HCT116 (cell line): ENCODE measurements around the gene CDH4. TPM values are rescaled to one million over a fixed set of nuclear protein-coding genes. Genes with fewer than 3 reads are reported as not detected.

Source experiments
- ATAC-seq: fragments of 200-7000 bp; cut with Tn5 transposase; 2 replicates; pipeline ENCODE4 v1.9.1; 2020; ENCODE audit warnings: mild to moderate bottlenecking, moderate library complexity
- BruUV-seq: library from RNA; stranded (reverse); fragments of 400-500 nt; replicated peaks from 2 replicates; lab custom pipeline; 2021; lab: Mats Ljungman, UMichigan
- CTCF ChIA-PET: fragments of 300-600 bp; sonication (Branson Sonifier 250); formaldehyde crosslinking; loops from one replicate; lab custom pipeline; 2021; ENCODE audit warnings: antibody characterized with exemption; lab: Charles Lee
- POLR2A ChIA-PET: fragments of 300-600, 350-600 bp; sonication (Branson Sonifier 250); formaldehyde crosslinking; loops from one replicate; lab custom pipeline; 2021; ENCODE audit warnings: antibody characterized with exemption; lab: Charles Lee
- RAD21 ChIA-PET, 2 experiments: fragments of 300-600 bp; sonication (Branson Sonifier 250); formaldehyde crosslinking; loops; one replicate each; lab custom pipeline; 2023; ENCODE audit warnings: low total read pairs in 2 of 2; ENCODE audit not compliant: uncharacterized antibody in 2 of 2, unreplicated experiment in 2 of 2, low non-redundant PET in 1 of 2; lab: Charles Lee
- DNase-seq: peaks from one replicate; pipeline ENCODE4 v3.0.0-alpha.2; 2010; ENCODE audit warnings: low read depth, low spot score
- H2AFZ ChIP-seq: fragments of 200-600 bp; shearing (Covaris generic), sonication (generic); 2 replicates; pipeline ENCODE4 v1.6.1; 2017; ENCODE audit warnings: low read depth, mixed run types, mixed read lengths, antibody characterized with exemption, low read length; ENCODE audit not compliant: poor library complexity, severe bottlenecking
- H3K27ac ChIP-seq: 2 replicates; pipeline ENCODE4 v1.5.1; 2012; ENCODE audit warnings: low read depth, low read length
- H3K27me3 ChIP-seq: fragments of 200-600 bp; sonication (generic); 2 replicates; pipeline ENCODE4 v1.6.1; 2016; ENCODE audit warnings: mixed run types, low read length, mixed read lengths; ENCODE audit not compliant: insufficient read depth
- H3K36me3 ChIP-seq, 2 experiments: fragments of 200-500 bp in 1 of 2; fragments of 200-600 bp in 1 of 2; sonication (Bioruptor generic) in 1 of 2; sonication (generic) in 1 of 2; 2 replicates each; pipeline versions ENCODE4 v1.5.1 to v1.6.1; 2014 to 2016; ENCODE audit warnings: low read length in 2 of 2, inconsistent platforms in 1 of 2, mixed read lengths in 1 of 2, mixed run types in 1 of 2; ENCODE audit not compliant: insufficient read depth in 2 of 2, control insufficient read depth in 1 of 2
- H3K4me1 ChIP-seq, 2 experiments: fragments of 200-600 bp in 1 of 2; sonication (generic) in 1 of 2; 2 replicates each; pipeline versions ENCODE4 v1.5.1 to v1.6.1; 2012 to 2017; ENCODE audit warnings: low read length in 2 of 2, inconsistent platforms in 1 of 2, mild to moderate bottlenecking in 1 of 2, mixed read lengths in 1 of 2, mixed run types in 1 of 2, moderate library complexity in 1 of 2; ENCODE audit not compliant: insufficient read depth in 2 of 2, control insufficient read depth in 1 of 2
- H3K4me2 ChIP-seq: fragments of 200-600 bp; sonication (generic); 2 replicates; pipeline ENCODE4 v1.6.1; 2017; ENCODE audit warnings: mixed run types, low read length, mixed read lengths
- H3K4me3 ChIP-seq, 2 experiments: fragments of 200-600 bp in 1 of 2; sonication (generic) in 1 of 2; replicated peaks in 1 of 2; 2 replicates each; pipeline ENCODE4 v1.5.1; 2011 to 2016; ENCODE audit warnings: low read length in 2 of 2, control low read depth in 1 of 2, low read depth in 1 of 2, mild to moderate bottlenecking in 1 of 2, mixed read lengths in 1 of 2, mixed run types in 1 of 2
- H3K79me2 ChIP-seq: fragments of 200-600 bp; sonication (generic); 2 replicates; pipeline ENCODE4 v1.6.1; 2017; ENCODE audit warnings: mild to moderate bottlenecking, mixed run types, low read length, moderate library complexity, mixed read lengths; ENCODE audit not compliant: insufficient read depth
- H3K9ac ChIP-seq: fragments of 200-600 bp; sonication (generic); 2 replicates; pipeline ENCODE4 v1.6.1; 2016; ENCODE audit warnings: low read length, mixed read lengths
- H3K9me2 ChIP-seq: fragments of 200-600 bp; sonication (generic), shearing (Covaris generic); 2 replicates; pipeline ENCODE4 v1.6.1; 2017; ENCODE audit warnings: mixed run types, mild to moderate bottlenecking, moderate library complexity; ENCODE audit not compliant: insufficient read depth
- H3K9me3 ChIP-seq, 2 experiments: fragments of 200-500 bp in 1 of 2; fragments of 200-600 bp in 1 of 2; sonication (Bioruptor generic) in 1 of 2; sonication (generic) in 1 of 2; 2 replicates each; pipeline ENCODE4 v1.6.1; 2014 to 2017; ENCODE audit warnings: low read length in 2 of 2, mixed read lengths in 2 of 2, inconsistent platforms in 1 of 2, low read depth in 1 of 2, mild to moderate bottlenecking in 1 of 2, mixed run types in 1 of 2, moderate library complexity in 1 of 2; ENCODE audit not compliant: control insufficient read depth in 1 of 2, insufficient read depth in 1 of 2
- H4K20me1 ChIP-seq: fragments of 200-600 bp; sonication (generic), shearing (Covaris generic); 2 replicates; pipeline ENCODE4 v1.6.1; 2017; ENCODE audit warnings: mixed run types, mild to moderate bottlenecking, moderate library complexity; ENCODE audit not compliant: insufficient read depth
- CEBPB ChIP-seq: IDR thresholded peaks from 2 replicates; pipeline ENCODE4 v1.6.1; 2012; ENCODE audit warnings: low read depth
- EGR1 ChIP-seq: IDR thresholded peaks from 2 replicates; pipeline ENCODE4 v1.6.1; 2012; ENCODE audit warnings: low read depth
- POLR2AphosphoS5 ChIP-seq: IDR thresholded peaks from 2 replicates; pipeline ENCODE4 v1.6.1; 2011; ENCODE audit warnings: mild to moderate bottlenecking, low read depth, low read length, moderate library complexity
- RAD21 ChIP-seq: IDR thresholded peaks from 2 replicates; pipeline ENCODE4 v1.6.1; 2012; ENCODE audit warnings: low read depth, mild to moderate bottlenecking
- SRF ChIP-seq: IDR thresholded peaks from 2 replicates; pipeline ENCODE4 v1.6.1; 2012; ENCODE audit warnings: low read depth
- TCF7L2 ChIP-seq: IDR thresholded peaks from 2 replicates; pipeline ENCODE4 v1.7.0; 2011; ENCODE audit warnings: borderline replicate concordance, inconsistent platforms; ENCODE audit not compliant: insufficient read depth, insufficient read length; ENCODE audit errors: extremely low read depth
- YY1 ChIP-seq: IDR thresholded peaks from 2 replicates; pipeline ENCODE4 v1.6.1; 2011; ENCODE audit warnings: low read length, low read depth, moderate library complexity, mild to moderate bottlenecking; ENCODE audit not compliant: insufficient replicate concordance; ENCODE audit errors: extremely low read depth
- intact Hi-C: fragments of 100-400 bp; cut with micrococcal nuclease; formaldehyde crosslinking; loops from 2 replicates; pipeline ENCODE4 v1.10.0; 2022
- total RNA-seq: library from RNA; stranded (reverse); gene quantifications from one replicate; pipeline ENCODE4 v1.2.1, GENCODE V29; 2021; ENCODE audit not compliant: unreplicated experiment
- TF ChIP-seq, protein P1 (sequence below), 3 experiments: fragments of 200-600 bp in 1 of 3; sonication (generic) in 1 of 3; IDR thresholded peaks in 2 of 3; conservative IDR thresholded peaks in 1 of 3; 2 replicates each; pipeline ENCODE4 v1.5.1; 2012 to 2017; ENCODE audit warnings: low read depth in 2 of 3, low read length in 2 of 3, antibody characterized with exemption in 1 of 3, borderline replicate concordance in 1 of 3, control low read depth in 1 of 3, mild to moderate bottlenecking in 1 of 3, mixed read lengths in 1 of 3, mixed run types in 1 of 3, moderate library complexity in 1 of 3; ENCODE audit not compliant: insufficient read depth in 1 of 3

Gene CDH4
- total RNA-seq, 1 experiment from 2014 or later: not detected

GRCh38 chr20:61436667-61437279 is 184.7 kb downstream of the CDH4 start:
- ChIA-PET RAD21 (no interaction called here), CTCF (no interaction called here), POLR2A (no interaction called here)
- no peaks in the 10 kb centered on the region for H3K36me3 ChIP-seq
- no peak overlapping the region for H3K4me2 ChIP-seq
- ATAC-seq (no peak), DNase-seq (no peak)
- H3K4me1 ChIP-seq: no peaks in the 10 kb centered on the region
- TF ChIP-seq YY1: no peak
- no peak for TF ChIP-seq TCF7L2
- TF ChIP-seq SRF: no peak
- no peak for TF ChIP-seq POLR2AphosphoS5
- TF ChIP-seq RAD21: no peak
- TF ChIP-seq EGR1: no peak
- no peak for TF ChIP-seq CEBPB
- TF ChIP-seq, protein P1, sequence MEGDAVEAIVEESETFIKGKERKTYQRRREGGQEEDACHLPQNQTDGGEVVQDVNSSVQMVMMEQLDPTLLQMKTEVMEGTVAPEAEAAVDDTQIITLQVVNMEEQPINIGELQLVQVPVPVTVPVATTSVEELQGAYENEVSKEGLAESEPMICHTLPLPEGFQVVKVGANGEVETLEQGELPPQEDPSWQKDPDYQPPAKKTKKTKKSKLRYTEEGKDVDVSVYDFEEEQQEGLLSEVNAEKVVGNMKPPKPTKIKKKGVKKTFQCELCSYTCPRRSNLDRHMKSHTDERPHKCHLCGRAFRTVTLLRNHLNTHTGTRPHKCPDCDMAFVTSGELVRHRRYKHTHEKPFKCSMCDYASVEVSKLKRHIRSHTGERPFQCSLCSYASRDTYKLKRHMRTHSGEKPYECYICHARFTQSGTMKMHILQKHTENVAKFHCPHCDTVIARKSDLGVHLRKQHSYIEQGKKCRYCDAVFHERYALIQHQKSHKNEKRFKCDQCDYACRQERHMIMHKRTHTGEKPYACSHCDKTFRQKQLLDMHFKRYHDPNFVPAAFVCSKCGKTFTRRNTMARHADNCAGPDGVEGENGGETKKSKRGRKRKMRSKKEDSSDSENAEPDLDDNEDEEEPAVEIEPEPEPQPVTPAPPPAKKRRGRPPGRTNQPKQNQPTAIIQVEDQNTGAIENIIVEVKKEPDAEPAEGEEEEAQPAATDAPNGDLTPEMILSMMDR (IDR thresholded peaks at IDR 0.05 in 2 of 3, conservative IDR thresholded peaks at IDR 0.05 in 1 of 3; ENCODE audit: borderline replicate concordance in 1 of 3, insufficient read depth in 1 of 3, low read depth in 2 of 3, low read length in 2 of 3): no peak
- no peak overlapping the region for H3K4me3 ChIP-seq
- H3K79me2 ChIP-seq: no peaks in the 10 kb centered on the region
- H3K9me3 ChIP-seq: peaks cover 0 to 4% of the 10 kb centered on the region in 2 experiments; a peak in 2 of 4 replicates
- intact Hi-C loops: no loop called here
- H2AFZ ChIP-seq: no peak overlapping the region
- H3K27ac ChIP-seq: no peak overlapping the region
- BruUV-seq: no TSS peak
- H3K9me2 ChIP-seq: no peaks in the 10 kb centered on the region
- no peaks in the 10 kb centered on the region for H4K20me1 ChIP-seq
- no peak overlapping the region for H3K9ac ChIP-seq
- no peaks in the 10 kb centered on the region for H3K27me3 ChIP-seq
